ENCODE data around the gene FAM118B. TPM values are rescaled to one million over a fixed set of nuclear protein-coding genes. Genes with fewer than 3 reads are reported as not detected.
"Not testable (repeated sequence)": the region's sequence is repeated elsewhere in the genome, so short reads cannot be mapped to it uniquely, and the experiment has no call there.

The FAM118B gene
- total and polyA plus RNA-seq, 2 of the 4 experiments (the other 2 are of a cell fraction), result 20.0 to 27.2 TPM

- H3K27ac ChIP-seq (ENCODE audit: insufficient read depth, low read length), result no peak overlapping the region
Observed at GRCh38 chr11:126254819-126255218, 43.2 kb downstream of the FAM118B start.

GRCh38 chr11:126255507-126255906 lies 43.9 kb downstream of the FAM118B start:
- H3K4ac ChIP-seq (ENCODE audit: low read depth, low read length); H3K23ac ChIP-seq (ENCODE audit: low read depth, low read length); CTCF ChIA-PET; H3K56ac ChIP-seq (ENCODE audit: extremely low read depth, insufficient read depth, low read length); H4K91ac ChIP-seq (ENCODE audit: insufficient read depth, low read depth, low read length); in situ Hi-C loops (cut with MboI; ENCODE audit: low sequenced_read_pairs); H2AK9ac ChIP-seq (replicated peaks; ENCODE audit: low read depth, low read length, poor library complexity); H3K4me3 ChIP-seq (ENCODE audit: insufficient read depth, low read depth, low read length); H2BK120ac ChIP-seq (ENCODE audit: low read depth, low read length); H2AFZ ChIP-seq (replicated peaks; ENCODE audit: low read length, poor library complexity); H2BK5ac ChIP-seq (ENCODE audit: low read depth, low read length, poor library complexity, severe bottlenecking); DNase-seq; H3K4me2 ChIP-seq (ENCODE audit: low read depth, low read length); H2BK20ac ChIP-seq (ENCODE audit: low read depth, low read length); H3K4me1 ChIP-seq (ENCODE audit: control insufficient read depth, insufficient read depth, low read length); H3K27me3 ChIP-seq (ENCODE audit: control insufficient read depth, insufficient read depth, low read length); H3K9me3 ChIP-seq (ENCODE audit: control insufficient read depth, insufficient read depth, low read length); H2AK5ac ChIP-seq (ENCODE audit: low read depth, low read length); ATAC-seq (ENCODE audit: low read depth); H3K9ac ChIP-seq (ENCODE audit: low read depth, low read length); H3K18ac ChIP-seq (ENCODE audit: low read depth, low read length); dilution Hi-C loops (cut with HindIII; ENCODE audit: low sequenced_read_pairs, unreplicated experiment); H2BK15ac ChIP-seq (ENCODE audit: low read depth, low read length); BruUV-seq (replicated peaks); H3K14ac ChIP-seq (replicated peaks; ENCODE audit: low read depth, low read length); H4K8ac ChIP-seq (ENCODE audit: low read depth in 2 of 2, low read length in 2 of 2); H3K27ac ChIP-seq (ENCODE audit: insufficient read depth, low read length); H4K20me1 ChIP-seq (ENCODE audit: insufficient read depth, low read length); H4K5ac ChIP-seq (ENCODE audit: low read depth, low read length); POLR2A ChIA-PET (ENCODE audit: unreplicated experiment): not testable (repeated sequence)
- intact Hi-C loops (cut with micrococcal nuclease), result loop anchor here (5.0 kb wide), 1 partner anchor 43 kb away; the partner anchor contains the start of genes FAM118B and RPUSD4
- WGBS, 2 experiments (ENCODE audit: extremely low coverage in 2 of 2, insufficient read length in 1 of 2), result no CpG with 5 or more reads among the region's 5 CpGs
- Histone ChIP-seq H3K9me1 (ENCODE audit: insufficient read depth, low read length) (peaks cover 14% of the 10 kb centered on the region), H3K36me3 (ENCODE audit: control insufficient read depth, insufficient read depth, low read length) (peaks cover 15% of the 10 kb centered on the region), H3K79me1 (ENCODE audit: low read depth in 1 of 2, low read length in 2 of 2) (peaks cover 0 to 16% of the 10 kb centered on the region in 2 experiments; a peak in 3 of 4 replicates)

More at GRCh38 chr11:126254819-126255218, 43.2 kb downstream of the FAM118B start:
- Histone ChIP-seq H3K4ac (ENCODE audit: low read depth, low read length) (no peak overlapping the region), H3K9ac (ENCODE audit: low read depth, low read length) (no peak overlapping the region), H4K91ac (ENCODE audit: insufficient read depth, low read depth, low read length) (no peak overlapping the region), H3K4me2 (ENCODE audit: low read depth, low read length) (no peak overlapping the region), H3K18ac (ENCODE audit: low read depth, low read length) (no peak overlapping the region), H4K5ac (ENCODE audit: low read depth, low read length) (no peak overlapping the region), H3K4me1 (ENCODE audit: control insufficient read depth, insufficient read depth, low read length) (peaks cover 3% of the 10 kb centered on the region), H3K9me3 (ENCODE audit: control insufficient read depth, insufficient read depth, low read length) (no peaks in the 10 kb centered on the region), H3K9me1 (ENCODE audit: insufficient read depth, low read length) (peaks cover 14% of the 10 kb centered on the region), H3K23ac (ENCODE audit: low read depth, low read length) (no peak overlapping the region), H2AK9ac (replicated peaks; ENCODE audit: low read depth, low read length, poor library complexity) (no peak overlapping the region), H3K79me1 (ENCODE audit: low read depth in 1 of 2, low read length in 2 of 2) (peaks cover 0 to 13% of the 10 kb centered on the region in 2 experiments; a peak in 3 of 4 replicates), H3K27me3 (ENCODE audit: control insufficient read depth, insufficient read depth, low read length) (no peaks in the 10 kb centered on the region), H2BK15ac (ENCODE audit: low read depth, low read length) (no peak overlapping the region), H3K14ac (replicated peaks; ENCODE audit: low read depth, low read length) (no peak overlapping the region), H2BK20ac (ENCODE audit: low read depth, low read length) (no peak overlapping the region), H4K8ac (ENCODE audit: low read depth in 2 of 2, low read length in 2 of 2) (no peak overlapping the region), H3K36me3 (ENCODE audit: control insufficient read depth, insufficient read depth, low read length) (peaks cover 15% of the 10 kb centered on the region), H3K4me3 (ENCODE audit: insufficient read depth, low read depth, low read length) (no peak overlapping the region), H2BK120ac (ENCODE audit: low read depth, low read length) (no peak overlapping the region), H2BK5ac (ENCODE audit: low read depth, low read length, poor library complexity, severe bottlenecking) (no peak overlapping the region), H2AK5ac (ENCODE audit: low read depth, low read length) (no peak overlapping the region), H3K56ac (ENCODE audit: extremely low read depth, insufficient read depth, low read length) (no peak overlapping the region), H2AFZ (replicated peaks; ENCODE audit: low read length, poor library complexity) (no peak overlapping the region), H4K20me1 (ENCODE audit: insufficient read depth, low read length) (peaks cover 7% of the 10 kb centered on the region)
- dilution Hi-C loops (cut with HindIII; ENCODE audit: low sequenced_read_pairs, unreplicated experiment) (no loop called here), in situ Hi-C loops (cut with MboI; ENCODE audit: low sequenced_read_pairs) (no loop called here), intact Hi-C loops (cut with micrococcal nuclease) (loop anchor here (5.0 kb wide), 1 partner anchor 43 kb away; the partner anchor contains the start of genes FAM118B and RPUSD4)
- no peak for DNase-seq
- BruUV-seq (replicated peaks), result no TSS peak
- TF ChIP-seq CEBPB (IDR thresholded peaks at IDR 0.05; ENCODE audit: low read depth, low read length) (no peak), MAFK (IDR thresholded peaks at IDR 0.05; ENCODE audit: low read depth, low read length) (no peak), MXI1 (IDR thresholded peaks at IDR 0.05; ENCODE audit: borderline replicate concordance, low read depth, low read length) (no peak), SMC3 (IDR thresholded peaks at IDR 0.05; ENCODE audit: low read depth, low read length) (no peak), RCOR1 (IDR thresholded peaks at IDR 0.05; ENCODE audit: insufficient replicate concordance, low read length) (no peak), NFE2L2 (IDR thresholded peaks at IDR 0.05; ENCODE audit: low read depth, low read length) (no peak), BHLHE40 (IDR thresholded peaks at IDR 0.05; ENCODE audit: low read depth, low read length) (no peak), MAZ (IDR thresholded peaks at IDR 0.05; ENCODE audit: borderline replicate concordance, low read depth, low read length) (no peak)
- ATAC-seq (ENCODE audit: low read depth), result no peak
- ChIA-PET POLR2A (ENCODE audit: unreplicated experiment) (no interaction called here), CTCF (no interaction called here)
- no CpG with 5 or more reads among the region's 1 CpG for WGBS, 2 experiments (ENCODE audit: extremely low coverage in 2 of 2, insufficient read length in 1 of 2)
